Central memory CD8-positive, alpha-beta T cell (primary cell): ENCODE data around the gene TMEM169.
"Not testable (repeated sequence)": the region's sequence is repeated elsewhere in the genome, so short reads cannot be mapped to it uniquely, and the experiment has no call there.

Experiments
- ATAC-seq: fragments of 150-1000 bp; cut with Tn5 transposase; replicated peaks from 2 replicates; pipeline ENCODE4 v1.10.0; 2022; ENCODE audit warnings: mild to moderate bottlenecking, moderate FRiP score, moderate number of reproducible peaks; ENCODE audit not compliant: poor library complexity, severe bottlenecking; ENCODE audit errors: extremely low read depth
- DNase-seq, 2 donors: peaks; one replicate each; pipeline ENCODE4 v3.0.0; 2021; ENCODE audit warnings: low spot score in 2 of 2
- H3K27ac Mint-ChIP-seq: one replicate; pipeline ENCODE4 v1.8.0; 2022; ENCODE audit warnings: low read depth, mild to moderate bottlenecking, moderate library complexity, mixed read lengths
- H3K27me3 Mint-ChIP-seq: one replicate; pipeline ENCODE4 v1.8.0; 2022; ENCODE audit warnings: mixed read lengths
- H3K36me3 Mint-ChIP-seq: one replicate; pipeline ENCODE4 v1.8.0; 2022; ENCODE audit warnings: mild to moderate bottlenecking, moderate library complexity, mixed read lengths; ENCODE audit not compliant: insufficient read depth
- H3K4me1 Mint-ChIP-seq: one replicate; pipeline ENCODE4 v1.8.0; 2022; ENCODE audit warnings: mixed read lengths
- H3K4me3 Mint-ChIP-seq: one replicate; pipeline ENCODE4 v1.8.0; 2022; ENCODE audit warnings: mild to moderate bottlenecking, moderate library complexity, mixed read lengths
- H3K9me3 Mint-ChIP-seq: one replicate; pipeline ENCODE4 v1.8.0; 2022; ENCODE audit warnings: mixed read lengths

TMEM169 gene

GRCh38 chr2:216074794-216075193 is 6.9 kb upstream of the TMEM169 start:
- DNase-seq (no peak), ATAC-seq (no peak)
- Mint-ChIP-seq H3K36me3 (peaks cover 13% of the 10 kb centered on the region), H3K4me3 (no peak overlapping the region), H3K4me1 (peaks cover 17% of the 10 kb centered on the region), H3K9me3 (no peaks in the 10 kb centered on the region), H3K27ac (no peak overlapping the region), H3K27me3 (no peaks in the 10 kb centered on the region)

GRCh38 chr2:216075510-216076485 is 5.9 kb upstream of the TMEM169 start:
- H3K4me1 Mint-ChIP-seq, result peaks cover 21% of the 10 kb centered on the region
- no peaks in the 10 kb centered on the region for H3K27me3 Mint-ChIP-seq

GRCh38 chr2:216078776-216079175 is 2.9 kb upstream of the TMEM169 start:
- H3K27ac Mint-ChIP-seq, result no peak overlapping the region
- no peaks in the 10 kb centered on the region for H3K9me3 Mint-ChIP-seq
- DNase-seq, result no peak
- ATAC-seq, result no peak
- H3K27me3 Mint-ChIP-seq, result no peaks in the 10 kb centered on the region
- peaks cover 39% of the 10 kb centered on the region for H3K4me1 Mint-ChIP-seq
- peaks cover 13% of the 10 kb centered on the region for H3K36me3 Mint-ChIP-seq
- H3K4me3 Mint-ChIP-seq, result no peak overlapping the region

More at GRCh38 chr2:216075510-216076485, 5.9 kb upstream of the TMEM169 start:
- no peak for DNase-seq
- no peak overlapping the region for H3K27ac Mint-ChIP-seq
- H3K4me3 Mint-ChIP-seq, result no peak overlapping the region
- ATAC-seq, result no peak
- no peaks in the 10 kb centered on the region for H3K9me3 Mint-ChIP-seq
- H3K36me3 Mint-ChIP-seq, result peaks cover 13% of the 10 kb centered on the region

GRCh38 chr2:216080048-216080447 is 1.7 kb upstream of the TMEM169 start:
- H3K27ac Mint-ChIP-seq, H3K9me3 Mint-ChIP-seq, ATAC-seq, H3K27me3 Mint-ChIP-seq, DNase-seq: not testable (repeated sequence)
- Mint-ChIP-seq H3K4me1 (peaks cover 43% of the 10 kb centered on the region), H3K4me3 (peak overlapping the region; percentile 95), H3K36me3 (peaks cover 11% of the 10 kb centered on the region)

- Mint-ChIP-seq H3K9me3 (no peaks in the 10 kb centered on the region), H3K36me3 (peaks cover 10% of the 10 kb centered on the region), H3K4me3 (peak overlapping the region; percentile 95), H3K4me1 (peaks cover 48% of the 10 kb centered on the region), H3K27me3 (no peaks in the 10 kb centered on the region), H3K27ac (peak overlapping the region; percentile 95)
- ATAC-seq (no peak), DNase-seq (no peak)
Measured at GRCh38 chr2:216081012-216081411, 707 bp upstream of the TMEM169 start.

GRCh38 chr2:216082117-216082711 is 495 bp downstream of the TMEM169 start:
- no peak for ATAC-seq
- DNase-seq, result no peak
- peaks cover 10% of the 10 kb centered on the region for H3K36me3 Mint-ChIP-seq
- H3K4me1 Mint-ChIP-seq, result peaks cover 58% of the 10 kb centered on the region
- peak overlapping the region; percentile 95 for H3K4me3 Mint-ChIP-seq
- peak overlapping the region; percentile 95 for H3K27ac Mint-ChIP-seq
- no peaks in the 10 kb centered on the region for H3K27me3 Mint-ChIP-seq
- H3K9me3 Mint-ChIP-seq, result no peaks in the 10 kb centered on the region

- H3K27ac Mint-ChIP-seq, result peak overlapping the region; percentile 47
- H3K36me3 Mint-ChIP-seq, result peaks cover 7% of the 10 kb centered on the region
- no peaks in the 10 kb centered on the region for H3K27me3 Mint-ChIP-seq
- no peak for ATAC-seq
- H3K9me3 Mint-ChIP-seq, result no peaks in the 10 kb centered on the region
- H3K4me3 Mint-ChIP-seq, result peak overlapping the region; percentile 95
- no peak for DNase-seq
- peaks cover 58% of the 10 kb centered on the region for H3K4me1 Mint-ChIP-seq
Measured at GRCh38 chr2:216082805-216083204, 1.1 kb downstream of the TMEM169 start.

GRCh38 chr2:216083464-216084281 is 2.0 kb downstream of the TMEM169 start:
- no peak for DNase-seq
- no peaks in the 10 kb centered on the region for H3K9me3 Mint-ChIP-seq

GRCh38 chr2:216084547-216084946 is 2.8 kb downstream of the TMEM169 start:
- Mint-ChIP-seq H3K27me3 (no peaks in the 10 kb centered on the region), H3K9me3 (no peaks in the 10 kb centered on the region), H3K27ac (peak overlapping the region; percentile 83), H3K4me1 (peaks cover 63% of the 10 kb centered on the region), H3K4me3 (peak overlapping the region; percentile 37), H3K36me3 (peaks cover 6% of the 10 kb centered on the region)
- DNase-seq (no peak), ATAC-seq (no peak)

More at GRCh38 chr2:216083464-216084281, 2.0 kb downstream of the TMEM169 start:
- Mint-ChIP-seq H3K27ac (peak overlapping the region; percentile 83), H3K4me1 (peaks cover 58% of the 10 kb centered on the region), H3K36me3 (peaks cover 6% of the 10 kb centered on the region), H3K27me3 (no peaks in the 10 kb centered on the region), H3K4me3 (no peak overlapping the region)
- no peak for ATAC-seq

- no peak overlapping the region for H3K4me3 Mint-ChIP-seq
- peaks cover 63% of the 10 kb centered on the region for H3K4me1 Mint-ChIP-seq
- no peaks in the 10 kb centered on the region for H3K27me3 Mint-ChIP-seq
- no peak overlapping the region for H3K27ac Mint-ChIP-seq
- no peaks in the 10 kb centered on the region for H3K9me3 Mint-ChIP-seq
- peaks cover 6% of the 10 kb centered on the region for H3K36me3 Mint-ChIP-seq
- DNase-seq (no peak), ATAC-seq (no peak)
Measured at GRCh38 chr2:216086207-216086893, 4.6 kb downstream of the TMEM169 start.

GRCh38 chr2:216090369-216090786 is 8.7 kb downstream of the TMEM169 start:
- DNase-seq, result no peak
- Mint-ChIP-seq H3K4me1 (peaks cover 25% of the 10 kb centered on the region), H3K4me3 (no peak overlapping the region), H3K36me3 (peaks cover 2% of the 10 kb centered on the region), H3K27me3 (no peaks in the 10 kb centered on the region), H3K9me3 (no peaks in the 10 kb centered on the region), H3K27ac (no peak overlapping the region)
- ATAC-seq, result no peak

- Mint-ChIP-seq H3K4me1 (peaks cover 13% of the 10 kb centered on the region), H3K4me3 (no peak overlapping the region), H3K36me3 (peaks cover 4% of the 10 kb centered on the region), H3K27ac (no peak overlapping the region), H3K27me3 (no peaks in the 10 kb centered on the region), H3K9me3 (no peaks in the 10 kb centered on the region)
- no peak for DNase-seq
- ATAC-seq, result no peak
Measured at GRCh38 chr2:216092646-216093045, 10.9 kb downstream of the TMEM169 start.
